ENCODE results near the gene TTC6.
A peak's percentile ranks its signal among the peaks of the same experiment; 100 is the strongest.

The TTC6 gene

DNA sequence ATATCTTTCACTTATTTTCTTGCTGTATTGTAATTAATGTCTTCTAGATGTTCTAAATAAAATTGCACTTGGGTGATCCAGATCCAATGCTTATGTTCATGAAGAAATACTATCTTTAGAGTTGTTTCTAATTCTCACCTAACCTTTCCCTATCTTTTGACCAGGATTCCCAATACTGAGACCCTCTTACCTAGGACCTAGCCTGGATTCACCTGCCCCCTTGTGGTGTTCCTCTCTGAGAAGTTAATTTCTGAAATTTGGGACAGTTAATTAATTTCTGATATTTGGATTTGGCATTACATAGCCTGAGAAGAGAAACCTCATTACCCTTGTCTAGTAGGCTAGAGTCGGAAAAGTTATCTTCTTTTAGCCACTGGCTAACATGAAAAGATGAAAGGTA is 29.9 kb upstream of the TTC6 start:
- Histone ChIP-seq H3K9me3 (ENCODE audit: control insufficient read depth in 2 of 2, low read length in 2 of 2) (no peaks in the 10 kb centered on the region), H3K4me1 (ENCODE audit: control insufficient read depth, insufficient read depth, low read length) (no peaks in the 10 kb centered on the region), H3K36me3 (ENCODE audit: control insufficient read depth in 2 of 2, insufficient read depth in 2 of 2, low read length in 2 of 2) (no peaks in the 10 kb centered on the region), H3K27ac (ENCODE audit: low read length) (no peak overlapping the region), H3K9ac (ENCODE audit: low read length in 2 of 2) (no peak overlapping the region), H3K4me3 (ENCODE audit: low read length in 2 of 2) (no peak overlapping the region), H3K27me3 (ENCODE audit: control insufficient read depth in 1 of 2, insufficient read depth in 2 of 2, low read length in 2 of 2) (no peaks in the 10 kb centered on the region)

DNA sequence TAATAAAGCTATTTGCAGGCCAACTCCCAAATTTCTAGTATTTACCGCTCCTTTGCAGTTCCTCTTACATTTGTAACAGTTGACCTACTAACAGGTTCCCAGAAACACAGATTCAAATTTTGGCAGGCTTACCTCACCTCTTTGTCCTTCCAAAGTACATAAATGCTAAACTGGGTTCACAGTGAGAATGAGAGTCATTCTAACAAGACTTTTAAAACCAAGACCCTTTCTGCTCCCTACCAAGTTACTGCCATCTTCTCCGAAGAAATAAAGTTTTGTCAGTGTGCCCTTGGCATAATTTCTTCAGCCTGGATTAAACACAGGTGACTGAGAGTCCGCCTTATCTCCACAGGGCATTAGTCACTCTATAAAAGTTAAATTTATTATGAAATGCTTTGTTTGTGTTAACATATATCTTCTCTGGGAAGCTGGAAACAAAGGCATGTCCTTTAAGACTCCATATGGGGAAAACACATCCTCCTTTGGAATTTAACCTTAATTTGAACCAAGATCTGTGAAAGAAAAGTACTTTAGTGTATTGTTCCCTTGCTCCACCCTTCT is 28.5 kb upstream of the TTC6 start:
- no peak overlapping the region for H3K9ac ChIP-seq (ENCODE audit: low read length in 2 of 2)
- H3K27ac ChIP-seq (ENCODE audit: low read length): no peak overlapping the region

DNA sequence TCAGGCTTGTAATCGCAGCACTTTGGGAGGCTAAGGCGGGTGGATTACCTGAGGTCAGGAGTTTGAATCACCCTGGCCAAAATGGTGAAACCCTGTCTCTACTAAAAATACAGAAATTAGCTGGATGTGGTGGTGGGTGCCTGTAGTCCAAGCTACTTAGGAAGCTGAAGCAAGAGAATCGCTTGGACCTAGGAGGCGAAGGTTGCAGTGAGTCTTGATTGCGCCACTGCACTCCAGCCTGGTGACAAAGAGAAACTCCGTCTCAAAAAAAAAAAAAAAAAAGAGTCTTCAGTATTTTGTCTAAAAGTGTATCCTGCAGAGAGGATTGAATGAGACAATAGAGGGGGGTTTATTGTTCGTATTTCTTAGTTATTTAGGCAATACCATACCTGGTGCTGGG is 25.7 kb upstream of the TTC6 start:
- Histone ChIP-seq H3K27ac (ENCODE audit: low read length) (no peak overlapping the region), H3K27me3 (ENCODE audit: control insufficient read depth in 1 of 2, insufficient read depth in 2 of 2, low read length in 2 of 2) (no peaks in the 10 kb centered on the region), H3K4me3 (ENCODE audit: low read length in 2 of 2) (no peak overlapping the region), H3K9me3 (ENCODE audit: control insufficient read depth in 2 of 2, low read length in 2 of 2) (no peaks in the 10 kb centered on the region), H3K4me1 (ENCODE audit: control insufficient read depth, insufficient read depth, low read length) (no peaks in the 10 kb centered on the region), H3K36me3 (ENCODE audit: control insufficient read depth in 2 of 2, insufficient read depth in 2 of 2, low read length in 2 of 2) (no peaks in the 10 kb centered on the region), H3K9ac (ENCODE audit: low read length in 2 of 2) (no peak overlapping the region)

More for the DNA sequence above, 28.5 kb upstream of the TTC6 start:
- H3K27me3 ChIP-seq (ENCODE audit: control insufficient read depth in 1 of 2, insufficient read depth in 2 of 2, low read length in 2 of 2): no peaks in the 10 kb centered on the region
- H3K36me3 ChIP-seq (ENCODE audit: control insufficient read depth in 2 of 2, insufficient read depth in 2 of 2, low read length in 2 of 2): no peaks in the 10 kb centered on the region
- H3K4me1 ChIP-seq (ENCODE audit: control insufficient read depth, insufficient read depth, low read length): no peaks in the 10 kb centered on the region
- no peak overlapping the region for H3K4me3 ChIP-seq (ENCODE audit: low read length in 2 of 2)
- H3K9me3 ChIP-seq (ENCODE audit: control insufficient read depth in 2 of 2, low read length in 2 of 2): no peaks in the 10 kb centered on the region

DNA sequence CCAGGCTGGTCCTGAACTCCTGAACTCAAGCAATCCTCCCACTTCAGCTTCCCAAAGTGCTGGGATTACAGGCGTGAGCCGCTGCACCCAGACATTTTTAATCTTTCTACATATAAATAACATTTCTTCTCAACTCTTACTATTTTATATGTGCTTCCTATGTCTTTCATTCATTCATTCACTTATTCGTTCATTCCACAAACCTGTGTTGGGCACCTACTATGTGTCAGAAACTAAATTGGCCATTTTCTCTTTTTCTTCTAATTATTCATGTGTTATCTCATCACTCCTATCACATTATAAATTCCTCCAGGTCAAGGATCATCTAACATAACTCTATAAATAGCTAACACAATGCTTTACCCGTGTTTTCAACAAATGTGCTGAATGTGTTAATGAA is 24.0 kb upstream of the TTC6 start:
- Histone ChIP-seq H3K4me1 (ENCODE audit: control insufficient read depth, insufficient read depth, low read length) (no peaks in the 10 kb centered on the region), H3K27ac (ENCODE audit: low read length) (no peak overlapping the region), H3K27me3 (ENCODE audit: control insufficient read depth in 1 of 2, insufficient read depth in 2 of 2, low read length in 2 of 2) (peaks cover 2 to 4% of the 10 kb centered on the region in 2 donors), H3K4me3 (ENCODE audit: low read length in 2 of 2) (no peak overlapping the region), H3K9me3 (ENCODE audit: control insufficient read depth in 2 of 2, low read length in 2 of 2) (no peaks in the 10 kb centered on the region), H3K9ac (ENCODE audit: low read length in 2 of 2) (no peak overlapping the region), H3K36me3 (ENCODE audit: control insufficient read depth in 2 of 2, insufficient read depth in 2 of 2, low read length in 2 of 2) (no peaks in the 10 kb centered on the region)

DNA sequence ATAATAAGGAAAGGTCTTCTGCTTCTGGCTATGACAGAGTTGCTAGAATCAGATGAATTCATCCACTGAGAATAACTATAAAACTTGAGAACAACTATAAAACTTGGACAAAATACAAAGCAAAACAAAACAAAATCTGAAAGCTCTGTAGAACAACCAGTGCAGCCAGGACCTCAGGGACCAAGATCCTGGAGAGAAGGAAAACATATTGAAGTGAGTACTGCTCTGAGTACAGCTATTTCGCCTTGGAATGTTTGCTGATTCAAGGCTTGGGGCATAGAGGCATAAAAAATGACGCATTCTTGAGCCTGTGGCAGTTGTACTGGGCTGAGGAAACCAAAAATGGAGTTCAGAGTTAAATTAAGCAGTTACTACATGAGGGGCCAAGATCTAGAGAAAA is 22.1 kb upstream of the TTC6 start:
- no peaks in the 10 kb centered on the region for H3K9me3 ChIP-seq (ENCODE audit: control insufficient read depth in 2 of 2, low read length in 2 of 2)
- H3K9ac ChIP-seq (ENCODE audit: low read length in 2 of 2): no peak overlapping the region
- peaks cover 2 to 4% of the 10 kb centered on the region in 2 donors for H3K27me3 ChIP-seq (ENCODE audit: control insufficient read depth in 1 of 2, insufficient read depth in 2 of 2, low read length in 2 of 2)

DNA sequence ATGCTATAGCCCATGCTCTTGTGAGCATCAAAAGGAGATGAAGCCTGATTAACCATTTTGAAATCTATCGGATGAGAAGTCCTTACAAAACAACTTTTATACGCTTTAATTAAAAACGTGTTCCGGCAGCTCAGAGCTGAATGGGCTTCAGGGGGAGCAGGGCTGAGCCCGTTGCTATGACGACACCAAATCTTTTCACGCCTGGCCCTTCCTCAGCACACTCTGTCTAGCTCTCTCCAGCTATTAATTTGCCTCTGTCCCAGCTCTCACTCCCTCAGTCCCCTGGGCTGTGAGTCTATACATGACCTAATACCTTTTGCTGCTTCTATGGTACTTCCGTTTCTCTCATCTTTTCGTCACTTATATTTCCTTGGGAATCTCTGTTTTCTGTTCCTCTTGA is 16.2 kb upstream of the TTC6 start:
- peaks cover 5 to 23% of the 10 kb centered on the region in 2 donors for H3K27me3 ChIP-seq (ENCODE audit: control insufficient read depth in 1 of 2, insufficient read depth in 2 of 2, low read length in 2 of 2)
- H3K27ac ChIP-seq (ENCODE audit: low read length): no peak overlapping the region

More for the DNA sequence above, 22.1 kb upstream of the TTC6 start:
- Histone ChIP-seq H3K27ac (ENCODE audit: low read length) (no peak overlapping the region), H3K4me1 (ENCODE audit: control insufficient read depth, insufficient read depth, low read length) (no peaks in the 10 kb centered on the region), H3K36me3 (ENCODE audit: control insufficient read depth in 2 of 2, insufficient read depth in 2 of 2, low read length in 2 of 2) (no peaks in the 10 kb centered on the region), H3K4me3 (ENCODE audit: low read length in 2 of 2) (no peak overlapping the region)

DNA sequence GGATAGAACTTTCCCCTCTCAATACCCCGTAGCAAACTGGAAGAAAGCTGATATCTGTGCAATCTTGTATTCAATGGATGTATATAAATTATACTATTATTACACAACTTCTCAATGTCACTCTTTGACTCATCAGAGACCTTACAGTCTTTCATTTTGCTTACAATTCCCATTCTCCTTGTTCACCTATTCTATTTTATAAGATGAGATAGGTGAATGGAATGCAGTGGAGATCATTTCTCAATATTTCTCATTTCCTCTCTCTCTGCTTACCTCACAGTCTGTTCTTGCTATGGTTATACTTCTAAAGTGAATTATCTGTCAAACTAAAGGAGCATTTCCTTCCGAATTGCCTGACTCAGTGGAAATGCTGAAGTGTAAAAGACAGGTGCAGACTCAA is 15.3 kb upstream of the TTC6 start:
- Histone ChIP-seq H3K4me3 (ENCODE audit: low read length in 2 of 2) (no peak overlapping the region), H3K4me1 (ENCODE audit: control insufficient read depth, insufficient read depth, low read length) (peaks cover 9% of the 10 kb centered on the region), H3K9ac (ENCODE audit: low read length in 2 of 2) (no peak overlapping the region), H3K36me3 (ENCODE audit: control insufficient read depth in 2 of 2, insufficient read depth in 2 of 2, low read length in 2 of 2) (no peaks in the 10 kb centered on the region), H3K9me3 (ENCODE audit: control insufficient read depth in 2 of 2, low read length in 2 of 2) (no peaks in the 10 kb centered on the region), H3K27me3 (ENCODE audit: control insufficient read depth in 1 of 2, insufficient read depth in 2 of 2, low read length in 2 of 2) (peaks cover 13 to 28% of the 10 kb centered on the region in 2 donors), H3K27ac (ENCODE audit: low read length) (no peak overlapping the region)

More for the DNA sequence above, 16.2 kb upstream of the TTC6 start:
- Histone ChIP-seq H3K36me3 (ENCODE audit: control insufficient read depth in 2 of 2, insufficient read depth in 2 of 2, low read length in 2 of 2) (no peaks in the 10 kb centered on the region), H3K4me3 (ENCODE audit: low read length in 2 of 2) (no peak overlapping the region), H3K9me3 (ENCODE audit: control insufficient read depth in 2 of 2, low read length in 2 of 2) (no peaks in the 10 kb centered on the region), H3K4me1 (ENCODE audit: control insufficient read depth, insufficient read depth, low read length) (peaks cover 6% of the 10 kb centered on the region), H3K9ac (ENCODE audit: low read length in 2 of 2) (no peak overlapping the region)

DNA sequence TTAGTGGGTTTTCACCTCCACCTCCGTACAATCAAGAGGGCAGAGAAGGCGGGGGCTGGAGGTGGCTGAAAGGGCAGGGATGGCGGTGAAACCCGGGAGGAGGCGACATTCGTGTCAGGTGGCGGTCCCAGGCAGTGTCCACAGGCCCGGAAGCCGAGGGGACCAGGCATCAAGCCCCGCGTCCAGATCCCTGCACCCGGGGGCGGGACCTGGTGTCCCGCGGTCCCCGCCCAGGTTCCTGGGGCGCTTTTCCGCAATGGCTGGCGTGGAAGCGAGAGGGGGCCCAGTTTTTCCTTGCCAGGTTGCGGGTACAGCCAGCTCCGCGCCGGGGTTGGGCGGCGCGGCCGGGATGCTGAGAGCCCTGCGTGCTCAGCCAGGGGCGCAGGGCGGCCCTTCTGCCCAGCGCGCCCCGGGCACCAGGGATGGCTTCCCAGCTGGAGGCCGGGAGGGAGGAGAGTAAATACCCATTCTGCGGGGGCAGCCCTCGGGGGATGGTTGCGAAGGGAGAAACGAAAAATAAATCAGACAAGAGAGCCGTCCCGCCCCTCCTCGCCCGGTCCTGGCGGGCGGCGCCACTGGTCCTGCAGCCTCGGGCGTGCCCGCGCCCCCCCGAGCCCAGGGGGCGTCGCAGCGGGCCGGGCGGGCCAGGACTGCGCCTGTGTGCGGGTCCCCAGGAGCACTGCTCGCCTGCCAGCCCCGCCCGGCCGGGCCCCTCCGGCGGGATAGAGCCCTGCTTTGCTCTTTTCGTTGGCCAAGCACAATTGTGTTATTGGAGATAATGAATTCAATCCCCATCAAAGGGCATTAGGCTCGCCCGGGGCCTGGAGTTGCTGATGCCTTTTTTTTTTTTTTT is 11.8 kb upstream of the TTC6 start:
- no peak overlapping the region for H3K9ac ChIP-seq (ENCODE audit: low read length in 2 of 2)

DNA sequence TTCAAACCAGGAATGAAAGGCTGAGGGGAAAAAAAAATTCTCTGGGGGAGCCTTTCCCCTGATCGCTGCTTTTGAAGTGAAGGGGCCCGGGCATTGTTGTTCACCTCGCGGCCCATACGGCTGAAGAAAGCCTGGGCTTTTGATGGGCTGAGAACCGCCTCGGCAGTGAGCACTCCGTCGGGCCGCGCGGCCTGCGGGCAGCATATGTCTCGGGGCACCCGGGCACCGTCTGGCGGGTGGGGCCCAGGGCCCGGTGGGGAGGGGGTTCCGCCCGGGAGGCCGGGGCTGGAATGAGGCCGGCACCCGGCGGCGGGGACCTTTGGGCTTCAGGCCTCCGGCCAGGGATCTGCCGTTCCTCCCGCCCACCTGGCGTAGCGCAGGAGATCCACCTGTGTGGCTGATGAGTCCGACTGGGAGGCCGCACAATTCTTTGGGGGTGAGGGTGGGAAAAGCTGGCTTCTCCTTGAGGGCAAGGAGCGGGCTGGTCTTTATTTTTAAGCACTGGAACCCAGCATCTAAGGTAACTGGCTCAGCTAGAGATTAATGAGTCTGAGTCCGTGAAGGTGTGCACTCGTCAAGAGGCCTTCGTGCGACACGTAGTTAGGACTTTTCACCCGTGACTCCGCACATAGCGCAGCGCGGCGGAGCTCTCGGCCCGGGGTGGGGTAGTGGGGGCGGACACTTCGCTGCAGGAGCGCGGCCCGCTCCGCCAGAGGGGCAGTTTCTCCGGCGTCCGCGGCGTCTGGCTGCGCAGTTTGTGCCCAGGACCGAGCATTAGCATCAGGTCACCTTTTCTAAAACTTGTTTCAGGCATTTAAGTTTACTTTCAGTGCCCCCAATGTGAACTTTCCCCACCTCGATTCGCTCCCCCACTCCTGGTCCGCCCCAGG is 11.0 kb upstream of the TTC6 start:
- Histone ChIP-seq H3K9ac (ENCODE audit: low read length in 2 of 2) (no peak overlapping the region), H3K36me3 (ENCODE audit: control insufficient read depth in 2 of 2, insufficient read depth in 2 of 2, low read length in 2 of 2) (no peaks in the 10 kb centered on the region), H3K4me3 (ENCODE audit: low read length in 2 of 2) (no peak overlapping the region), H3K9me3 (ENCODE audit: control insufficient read depth in 2 of 2, low read length in 2 of 2) (no peaks in the 10 kb centered on the region), H3K27me3 (ENCODE audit: control insufficient read depth in 1 of 2, insufficient read depth in 2 of 2, low read length in 2 of 2) (peaks cover 40 to 65% of the 10 kb centered on the region in 2 donors), H3K27ac (ENCODE audit: low read length) (no peak overlapping the region), H3K4me1 (ENCODE audit: control insufficient read depth, insufficient read depth, low read length) (peaks cover 15% of the 10 kb centered on the region)

More for the DNA sequence above, 11.8 kb upstream of the TTC6 start:
- H3K27me3 ChIP-seq (ENCODE audit: control insufficient read depth in 1 of 2, insufficient read depth in 2 of 2, low read length in 2 of 2): peaks cover 32 to 60% of the 10 kb centered on the region in 2 donors
- H3K36me3 ChIP-seq (ENCODE audit: control insufficient read depth in 2 of 2, insufficient read depth in 2 of 2, low read length in 2 of 2): no peaks in the 10 kb centered on the region
- H3K27ac ChIP-seq (ENCODE audit: low read length): no peak overlapping the region
- H3K4me1 ChIP-seq (ENCODE audit: control insufficient read depth, insufficient read depth, low read length): peaks cover 15% of the 10 kb centered on the region
- no peaks in the 10 kb centered on the region for H3K9me3 ChIP-seq (ENCODE audit: control insufficient read depth in 2 of 2, low read length in 2 of 2)
- peak overlapping the region in 1 of 2 donors; percentile 16 for H3K4me3 ChIP-seq (ENCODE audit: low read length in 2 of 2)

DNA sequence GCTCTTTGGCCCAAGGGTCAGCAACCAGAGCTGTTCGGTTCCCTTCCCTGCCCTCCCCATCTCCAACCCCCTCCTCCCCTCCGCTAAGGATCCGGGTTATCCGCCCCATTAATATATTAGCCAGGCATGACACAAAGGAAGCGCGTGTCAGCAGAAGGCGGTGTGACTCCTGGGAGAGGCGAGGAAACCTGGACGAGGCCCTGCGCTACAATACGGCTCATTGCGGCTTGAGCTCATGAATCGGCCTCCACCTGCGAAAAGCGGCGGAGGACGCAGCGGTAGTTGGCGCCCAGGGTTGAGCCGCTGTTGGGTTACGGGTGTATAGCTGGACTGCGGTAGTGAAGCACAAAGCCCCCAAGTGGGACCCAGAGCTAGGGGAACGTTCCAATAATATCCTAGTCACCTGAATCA is 10.3 kb upstream of the TTC6 start:
- H3K27ac ChIP-seq (ENCODE audit: low read length): no peak overlapping the region
- H3K27me3 ChIP-seq (ENCODE audit: control insufficient read depth in 1 of 2, insufficient read depth in 2 of 2, low read length in 2 of 2): peaks cover 42 to 69% of the 10 kb centered on the region in 2 donors
- H3K9ac ChIP-seq (ENCODE audit: low read length in 2 of 2): no peak overlapping the region
- no peaks in the 10 kb centered on the region for H3K36me3 ChIP-seq (ENCODE audit: control insufficient read depth in 2 of 2, insufficient read depth in 2 of 2, low read length in 2 of 2)
- H3K4me3 ChIP-seq (ENCODE audit: low read length in 2 of 2): no peak overlapping the region
- peaks cover 15% of the 10 kb centered on the region for H3K4me1 ChIP-seq (ENCODE audit: control insufficient read depth, insufficient read depth, low read length)
- H3K9me3 ChIP-seq (ENCODE audit: control insufficient read depth in 2 of 2, low read length in 2 of 2): no peaks in the 10 kb centered on the region
